K562 (cell line): ENCODE data around the gene ABCC10. TPM values are rescaled to one million over a fixed set of nuclear protein-coding genes. Genes with fewer than 3 reads are reported as not detected.

ENCODE experiments used
- ATAC-seq: fragments of 200-7000 bp; cut with Tn5 transposase; 3 replicates; pipeline ENCODE4 v1.9.1; 2020; ENCODE audit warnings: moderate library complexity
- BruUV-seq: library from RNA; stranded (reverse); fragments of 400-500 nt; replicated peaks from 2 replicates; lab custom pipeline; 2021; lab: Mats Ljungman, UMichigan
- CTCF ChIA-PET: fragments of 300-600 bp; formaldehyde crosslinking; extraction: SDS; loops from one replicate; lab custom pipeline; 2021; ENCODE audit warnings: low intra/inter-chr PET ratio; lab: Yijun Ruan, JAX
- POLR2A ChIA-PET: fragments of 300-600, 350-650 bp; sonication (Branson Sonifier 250); formaldehyde crosslinking; extraction: SDS; loops from one replicate; lab custom pipeline; 2021; ENCODE audit warnings: antibody characterized with exemption, inconsistent platforms; lab: Yijun Ruan, JAX
- DNase-seq, 4 experiments: peaks; one replicate each; pipeline versions ENCODE4 v3.0.0 to v3.0.0-alpha.2; 2011 to 2018; ENCODE audit warnings: low spot score in 3 of 4, mixed read lengths in 3 of 4; ENCODE audit errors: extremely low read depth in 1 of 4
- FAIRE-seq: peaks from 2 replicates; lab custom pipeline; 2011; peaks lifted over from hg19 to GRCh38; lab: Jason Lieb, UNC
- H2AFZ ChIP-seq: 2 replicates; pipeline ENCODE4 v1.6.0; 2011; ENCODE audit warnings: low read depth, low read length, control low read depth, inconsistent platforms
- H3K27ac ChIP-seq: fragments of 200-600 bp; 3 replicates; pipeline ENCODE4 v1.8.0; 2011; ENCODE audit warnings: low read depth, mild to moderate bottlenecking, control low read depth, inconsistent platforms, low read length, moderate library complexity, mixed read lengths; ENCODE audit errors: extremely low read depth
- H3K27me3 ChIP-seq, 2 experiments: fragments of 300-600 bp in 1 of 2; 2 replicates in 1 of 2; 3 replicates in 1 of 2; pipeline versions ENCODE4 v1.6.0 to v1.8.0; 2011; ENCODE audit warnings: inconsistent platforms in 2 of 2, low read length in 2 of 2, mild to moderate bottlenecking in 1 of 2, mixed read lengths in 1 of 2, moderate library complexity in 1 of 2; ENCODE audit not compliant: control insufficient read depth in 2 of 2, insufficient read depth in 2 of 2
- H3K36me3 ChIP-seq: fragments of 300-600 bp; 3 replicates; pipeline ENCODE4 v1.8.0; 2011; ENCODE audit warnings: mild to moderate bottlenecking, low read length, inconsistent platforms; ENCODE audit not compliant: control insufficient read depth, insufficient read depth
- H3K4me1 ChIP-seq, 2 experiments: fragments of 200-600 bp in 1 of 2; replicated peaks in 1 of 2; 2 replicates in 1 of 2; 3 replicates in 1 of 2; pipeline versions ENCODE4 v1.5.1 to v1.8.0; 2011; ENCODE audit warnings: inconsistent platforms in 2 of 2, low read length in 2 of 2, mild to moderate bottlenecking in 1 of 2, mixed read lengths in 1 of 2, moderate library complexity in 1 of 2; ENCODE audit not compliant: control insufficient read depth in 2 of 2, insufficient read depth in 2 of 2
- H3K4me2 ChIP-seq: 2 replicates; pipeline ENCODE4 v1.6.1; 2011; ENCODE audit warnings: low read length, control low read depth, inconsistent platforms, mixed read lengths; ENCODE audit not compliant: insufficient read depth
- H3K4me3 ChIP-seq: fragments of 200-600 bp; sonication (generic), shearing (Covaris generic); 2 replicates; pipeline ENCODE4 v1.5.1; 2016; ENCODE audit warnings: control low read depth, inconsistent platforms
- H3K79me2 ChIP-seq: fragments of 200-600 bp; 3 replicates; pipeline ENCODE4 v1.8.0; 2011; ENCODE audit warnings: low read length, inconsistent platforms; ENCODE audit not compliant: control insufficient read depth, insufficient read depth
- H3K9ac ChIP-seq, 2 experiments: 2 replicates each; pipeline versions ENCODE4 v1.6.0 to v1.6.1; 2011; ENCODE audit warnings: low read depth in 2 of 2, low read length in 2 of 2, control low read depth in 1 of 2, inconsistent platforms in 1 of 2, mild to moderate bottlenecking in 1 of 2, mixed read lengths in 1 of 2; ENCODE audit not compliant: insufficient read depth in 1 of 2
- H3K9me1 ChIP-seq: one replicate; pipeline ENCODE4 v1.6.0; 2011; ENCODE audit warnings: inconsistent platforms, mild to moderate bottlenecking, low read length, moderate library complexity; ENCODE audit not compliant: control insufficient read depth, insufficient read depth
- H3K9me3 ChIP-seq: replicated peaks from 2 replicates; pipeline ENCODE4 v1.5.1; 2011; ENCODE audit warnings: low read depth, low read length, inconsistent platforms; ENCODE audit not compliant: control insufficient read depth, insufficient read depth
- H4K20me1 ChIP-seq: replicated peaks from 2 replicates; pipeline ENCODE4 v1.6.1; 2011; ENCODE audit warnings: low read length, inconsistent platforms, mixed read lengths; ENCODE audit not compliant: control insufficient read depth, insufficient read depth
- C11orf30 ChIP-seq: fragments of 450-650 bp; IDR thresholded peaks from 2 replicates; pipeline ENCODE4 v1.6.1; 2016; ENCODE audit warnings: low read depth, mild to moderate bottlenecking
- PRMT5 ChIP-seq: sonication (generic); formaldehyde crosslinking; IDR thresholded peaks from 2 replicates; pipeline ENCODE4 v1.5.0; 2020; ENCODE audit warnings: missing genetic modification reagents
- SIN3B ChIP-seq: fragments of 450-650 bp; IDR thresholded peaks from 2 replicates; pipeline ENCODE4 v1.6.1; 2017; ENCODE audit warnings: low read depth, mild to moderate bottlenecking, moderate library complexity
- SRSF1 ChIP-seq: fragments of 200-400 bp; formaldehyde crosslinking; IDR thresholded peaks from 2 replicates; pipeline ENCODE4 v1.6.1; 2017; ENCODE audit warnings: mild to moderate bottlenecking, low read depth, low read length, moderate library complexity
- ZNF830 ChIP-seq: fragments of 250-450 bp; sonication (Bioruptor Pico); IDR thresholded peaks from 2 replicates; pipeline ENCODE4 v1.5.0; 2021; ENCODE audit warnings: mild to moderate bottlenecking
- WGBS: fragments of 100-300 bp; shearing (Covaris generic); methylation state at CpG from one replicate; pipeline ENCODE4 v1.1.6; 2016; ENCODE audit warnings: low coverage, mixed read lengths; ENCODE audit not compliant: insufficient coverage; ENCODE audit errors: missing lambda C conversion rate; 5-methylcytosine and 5-hydroxymethylcytosine counted together
- in situ Hi-C: fragments of 300-500 bp; cut with MboI; formaldehyde crosslinking; loops from 4 replicates; pipeline ENCODE4 v1.15.0; 2018; ENCODE audit warnings: inconsistent platforms, mixed read lengths
- intact Hi-C: fragments of 100-400 bp; cut with micrococcal nuclease; formaldehyde crosslinking; loops from 2 replicates; pipeline ENCODE4 v1.14.2; 2022
- polyA plus RNA-seq, 8 experiments: library from polyadenylated mRNA; depleted of rRNA in 4 of 8; stranded (reverse) in 5 of 8; unstranded in 3 of 8; fragments of >200 nt; fragmentation: Nextera tagmentation in 2 of 8; fragmentation: Illumina TruSeq in 1 of 8; extraction: Ambion mirVana in 2 of 8; extraction: Trizol in 1 of 8; gene quantifications; 2 replicates each; pipeline versions ENCODE4 v1.2.1 to v1.2.3, GENCODE V29; 2011 to 2014; ENCODE audit warnings: inconsistent platforms in 1 of 8, missing spikeins in 1 of 8
- total RNA-seq, 7 experiments: library from RNA; depleted of rRNA in 6 of 7; stranded (reverse); fragments of >200 nt in 6 of 7; fragmentation: Illumina TruSeq in 2 of 7; extraction: Trizol in 2 of 7; gene quantifications; 2 replicates each; pipeline versions ENCODE4 v1.2.1 to v1.2.3, GENCODE V29; 2011 to 2021; ENCODE audit warnings: low replicate concordance in 1 of 7
- TF ChIP-seq, protein P1 (sequence below): fragments of 200-600 bp; sonication (generic); IDR thresholded peaks from one replicate; pipeline ENCODE4 v1.6.1; 2012; ENCODE audit warnings: mild to moderate bottlenecking, low read depth, low read length, inconsistent platforms
- TF ChIP-seq, protein P2 (sequence below), 2 experiments: fragments of 450-650 bp; conservative IDR thresholded peaks; 2 replicates each; pipeline ENCODE4 v1.6.1; 2017; ENCODE audit warnings: mild to moderate bottlenecking in 2 of 2, moderate library complexity in 2 of 2
- TF ChIP-seq, protein P3 (sequence below): fragments of 250-450 bp; sonication (Bioruptor Pico); IDR thresholded peaks from 2 replicates; pipeline ENCODE4 v1.8.0; 2022; ENCODE audit warnings: inconsistent platforms

ABCC10 gene
- total and polyA plus RNA-seq, 9 of the 15 experiments (the other 6 are each of a cell fraction or from before 2014, with no cell fraction given): 2.4 to 29.1 (median 13.7) TPM

DNA sequence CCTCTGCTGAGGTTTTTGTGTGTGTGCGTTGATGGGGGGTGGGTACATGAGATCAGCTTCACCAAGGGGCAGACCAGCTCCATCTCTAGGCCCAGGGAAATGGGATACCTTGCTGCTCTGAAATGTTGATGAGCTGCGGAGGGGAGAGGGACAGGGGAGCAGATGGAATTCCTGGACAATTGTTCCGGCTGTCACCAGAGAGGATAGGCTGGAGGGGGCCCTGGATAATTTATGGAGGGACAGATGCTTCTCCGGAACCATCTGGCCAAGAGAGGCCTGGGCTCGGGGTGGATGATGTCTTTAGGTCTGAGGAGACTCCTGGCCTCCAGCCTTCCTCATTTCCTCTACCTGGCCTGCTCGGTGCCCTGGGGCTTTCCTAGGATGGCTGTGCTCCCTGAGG, 48.2 kb downstream of the ABCC10 start:
- DNase-seq (no peak), ATAC-seq (no peak), FAIRE-seq (no peak)
- intact Hi-C loops: no loop called here
- no peaks in the 10 kb centered on the region for H3K9me1 ChIP-seq
- H3K79me2 ChIP-seq: peaks cover 13% of the 10 kb centered on the region
- no TSS peak for BruUV-seq
- H3K36me3 ChIP-seq: 0 out of 3 replicates have a peak, but pooled peaks cover 4% of the 10 kb centered on the region
- H3K27me3 ChIP-seq: no peaks in the 10 kb centered on the region
- H3K4me2 ChIP-seq: no peak overlapping the region
- no peak overlapping the region for H3K4me3 ChIP-seq
- peaks cover 0 to 6% of the 10 kb centered on the region in 2 experiments; a peak in 2 of 5 replicates for H3K4me1 ChIP-seq
- peak overlapping the region; percentile 17; the same call in 1 of the 2 replicates for H2AFZ ChIP-seq
- H3K9me3 ChIP-seq: no peaks in the 10 kb centered on the region
- H3K27ac ChIP-seq: no peak overlapping the region
- in situ Hi-C loops: no loop called here
- WGBS: 32% methylated on average over 6 of the region's 6 CpGs
- H4K20me1 ChIP-seq: no peaks in the 10 kb centered on the region
- ChIA-PET POLR2A (interaction anchor here (0.6 to 1.6 kb wide), 5 partner anchors 19 to 536 kb away, joined by 3 to 7 read pairs (median 3); no protein-coding TSS in a partner anchor), CTCF (no interaction called here)
- peak overlapping the region in 1 of 2 experiments; percentile 65; a peak in 1 of 4 replicates for H3K9ac ChIP-seq
- TF ChIP-seq, protein P1, sequence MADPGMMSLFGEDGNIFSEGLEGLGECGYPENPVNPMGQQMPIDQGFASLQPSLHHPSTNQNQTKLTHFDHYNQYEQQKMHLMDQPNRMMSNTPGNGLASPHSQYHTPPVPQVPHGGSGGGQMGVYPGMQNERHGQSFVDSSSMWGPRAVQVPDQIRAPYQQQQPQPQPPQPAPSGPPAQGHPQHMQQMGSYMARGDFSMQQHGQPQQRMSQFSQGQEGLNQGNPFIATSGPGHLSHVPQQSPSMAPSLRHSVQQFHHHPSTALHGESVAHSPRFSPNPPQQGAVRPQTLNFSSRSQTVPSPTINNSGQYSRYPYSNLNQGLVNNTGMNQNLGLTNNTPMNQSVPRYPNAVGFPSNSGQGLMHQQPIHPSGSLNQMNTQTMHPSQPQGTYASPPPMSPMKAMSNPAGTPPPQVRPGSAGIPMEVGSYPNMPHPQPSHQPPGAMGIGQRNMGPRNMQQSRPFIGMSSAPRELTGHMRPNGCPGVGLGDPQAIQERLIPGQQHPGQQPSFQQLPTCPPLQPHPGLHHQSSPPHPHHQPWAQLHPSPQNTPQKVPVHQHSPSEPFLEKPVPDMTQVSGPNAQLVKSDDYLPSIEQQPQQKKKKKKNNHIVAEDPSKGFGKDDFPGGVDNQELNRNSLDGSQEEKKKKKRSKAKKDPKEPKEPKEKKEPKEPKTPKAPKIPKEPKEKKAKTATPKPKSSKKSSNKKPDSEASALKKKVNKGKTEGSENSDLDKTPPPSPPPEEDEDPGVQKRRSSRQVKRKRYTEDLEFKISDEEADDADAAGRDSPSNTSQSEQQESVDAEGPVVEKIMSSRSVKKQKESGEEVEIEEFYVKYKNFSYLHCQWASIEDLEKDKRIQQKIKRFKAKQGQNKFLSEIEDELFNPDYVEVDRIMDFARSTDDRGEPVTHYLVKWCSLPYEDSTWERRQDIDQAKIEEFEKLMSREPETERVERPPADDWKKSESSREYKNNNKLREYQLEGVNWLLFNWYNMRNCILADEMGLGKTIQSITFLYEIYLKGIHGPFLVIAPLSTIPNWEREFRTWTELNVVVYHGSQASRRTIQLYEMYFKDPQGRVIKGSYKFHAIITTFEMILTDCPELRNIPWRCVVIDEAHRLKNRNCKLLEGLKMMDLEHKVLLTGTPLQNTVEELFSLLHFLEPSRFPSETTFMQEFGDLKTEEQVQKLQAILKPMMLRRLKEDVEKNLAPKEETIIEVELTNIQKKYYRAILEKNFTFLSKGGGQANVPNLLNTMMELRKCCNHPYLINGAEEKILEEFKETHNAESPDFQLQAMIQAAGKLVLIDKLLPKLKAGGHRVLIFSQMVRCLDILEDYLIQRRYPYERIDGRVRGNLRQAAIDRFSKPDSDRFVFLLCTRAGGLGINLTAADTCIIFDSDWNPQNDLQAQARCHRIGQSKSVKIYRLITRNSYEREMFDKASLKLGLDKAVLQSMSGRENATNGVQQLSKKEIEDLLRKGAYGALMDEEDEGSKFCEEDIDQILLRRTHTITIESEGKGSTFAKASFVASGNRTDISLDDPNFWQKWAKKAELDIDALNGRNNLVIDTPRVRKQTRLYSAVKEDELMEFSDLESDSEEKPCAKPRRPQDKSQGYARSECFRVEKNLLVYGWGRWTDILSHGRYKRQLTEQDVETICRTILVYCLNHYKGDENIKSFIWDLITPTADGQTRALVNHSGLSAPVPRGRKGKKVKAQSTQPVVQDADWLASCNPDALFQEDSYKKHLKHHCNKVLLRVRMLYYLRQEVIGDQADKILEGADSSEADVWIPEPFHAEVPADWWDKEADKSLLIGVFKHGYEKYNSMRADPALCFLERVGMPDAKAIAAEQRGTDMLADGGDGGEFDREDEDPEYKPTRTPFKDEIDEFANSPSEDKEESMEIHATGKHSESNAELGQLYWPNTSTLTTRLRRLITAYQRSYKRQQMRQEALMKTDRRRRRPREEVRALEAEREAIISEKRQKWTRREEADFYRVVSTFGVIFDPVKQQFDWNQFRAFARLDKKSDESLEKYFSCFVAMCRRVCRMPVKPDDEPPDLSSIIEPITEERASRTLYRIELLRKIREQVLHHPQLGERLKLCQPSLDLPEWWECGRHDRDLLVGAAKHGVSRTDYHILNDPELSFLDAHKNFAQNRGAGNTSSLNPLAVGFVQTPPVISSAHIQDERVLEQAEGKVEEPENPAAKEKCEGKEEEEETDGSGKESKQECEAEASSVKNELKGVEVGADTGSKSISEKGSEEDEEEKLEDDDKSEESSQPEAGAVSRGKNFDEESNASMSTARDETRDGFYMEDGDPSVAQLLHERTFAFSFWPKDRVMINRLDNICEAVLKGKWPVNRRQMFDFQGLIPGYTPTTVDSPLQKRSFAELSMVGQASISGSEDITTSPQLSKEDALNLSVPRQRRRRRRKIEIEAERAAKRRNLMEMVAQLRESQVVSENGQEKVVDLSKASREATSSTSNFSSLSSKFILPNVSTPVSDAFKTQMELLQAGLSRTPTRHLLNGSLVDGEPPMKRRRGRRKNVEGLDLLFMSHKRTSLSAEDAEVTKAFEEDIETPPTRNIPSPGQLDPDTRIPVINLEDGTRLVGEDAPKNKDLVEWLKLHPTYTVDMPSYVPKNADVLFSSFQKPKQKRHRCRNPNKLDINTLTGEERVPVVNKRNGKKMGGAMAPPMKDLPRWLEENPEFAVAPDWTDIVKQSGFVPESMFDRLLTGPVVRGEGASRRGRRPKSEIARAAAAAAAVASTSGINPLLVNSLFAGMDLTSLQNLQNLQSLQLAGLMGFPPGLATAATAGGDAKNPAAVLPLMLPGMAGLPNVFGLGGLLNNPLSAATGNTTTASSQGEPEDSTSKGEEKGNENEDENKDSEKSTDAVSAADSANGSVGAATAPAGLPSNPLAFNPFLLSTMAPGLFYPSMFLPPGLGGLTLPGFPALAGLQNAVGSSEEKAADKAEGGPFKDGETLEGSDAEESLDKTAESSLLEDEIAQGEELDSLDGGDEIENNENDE: no peak
- no peak for TF ChIP-seq ZNF830 (CRISPR knock-in tag)
- TF ChIP-seq, protein P2, sequence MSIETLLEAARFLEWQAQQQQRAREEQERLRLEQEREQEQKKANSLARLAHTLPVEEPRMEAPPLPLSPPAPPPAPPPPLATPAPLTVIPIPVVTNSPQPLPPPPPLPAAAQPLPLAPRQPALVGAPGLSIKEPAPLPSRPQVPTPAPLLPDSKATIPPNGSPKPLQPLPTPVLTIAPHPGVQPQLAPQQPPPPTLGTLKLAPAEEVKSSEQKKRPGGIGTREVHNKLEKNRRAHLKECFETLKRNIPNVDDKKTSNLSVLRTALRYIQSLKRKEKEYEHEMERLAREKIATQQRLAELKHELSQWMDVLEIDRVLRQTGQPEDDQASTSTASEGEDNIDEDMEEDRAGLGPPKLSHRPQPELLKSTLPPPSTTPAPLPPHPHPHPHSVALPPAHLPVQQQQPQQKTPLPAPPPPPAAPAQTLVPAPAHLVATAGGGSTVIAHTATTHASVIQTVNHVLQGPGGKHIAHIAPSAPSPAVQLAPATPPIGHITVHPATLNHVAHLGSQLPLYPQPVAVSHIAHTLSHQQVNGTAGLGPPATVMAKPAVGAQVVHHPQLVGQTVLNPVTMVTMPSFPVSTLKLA (conservative IDR thresholded peaks at IDR 0.05): no peak
- no peak for TF ChIP-seq SRSF1
- no peak for TF ChIP-seq PRMT5 (CRISPR knock-in tag)
- no peak for TF ChIP-seq C11orf30
- TF ChIP-seq SIN3B: no peak
- TF ChIP-seq, protein P3, sequence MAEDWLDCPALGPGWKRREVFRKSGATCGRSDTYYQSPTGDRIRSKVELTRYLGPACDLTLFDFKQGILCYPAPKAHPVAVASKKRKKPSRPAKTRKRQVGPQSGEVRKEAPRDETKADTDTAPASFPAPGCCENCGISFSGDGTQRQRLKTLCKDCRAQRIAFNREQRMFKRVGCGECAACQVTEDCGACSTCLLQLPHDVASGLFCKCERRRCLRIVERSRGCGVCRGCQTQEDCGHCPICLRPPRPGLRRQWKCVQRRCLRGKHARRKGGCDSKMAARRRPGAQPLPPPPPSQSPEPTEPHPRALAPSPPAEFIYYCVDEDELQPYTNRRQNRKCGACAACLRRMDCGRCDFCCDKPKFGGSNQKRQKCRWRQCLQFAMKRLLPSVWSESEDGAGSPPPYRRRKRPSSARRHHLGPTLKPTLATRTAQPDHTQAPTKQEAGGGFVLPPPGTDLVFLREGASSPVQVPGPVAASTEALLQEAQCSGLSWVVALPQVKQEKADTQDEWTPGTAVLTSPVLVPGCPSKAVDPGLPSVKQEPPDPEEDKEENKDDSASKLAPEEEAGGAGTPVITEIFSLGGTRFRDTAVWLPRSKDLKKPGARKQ (CRISPR knock-in tag): no peak
